ENCODE results near the gene SYVN1.
"Not testable (repeated sequence)": the region's sequence is repeated elsewhere in the genome, so short reads cannot be mapped to it uniquely, and the experiment has no call there.

Gene SYVN1

GRCh38 chr11:65150509-65151299 is 16.4 kb upstream of the SYVN1 start:
- peak in 1 of 2 experiments; percentile 59 for DNase-seq

- DNase-seq, result not testable (repeated sequence)
These were observed 15.8 kb upstream of the SYVN1 start for GRCh38 chr11:65150131-65150508.

- no peak for DNase-seq
These were observed 14.3 kb upstream of the SYVN1 start for GRCh38 chr11:65148657-65149056.

GRCh38 chr11:65147352-65148075 is 13.2 kb upstream of the SYVN1 start:
- DNase-seq, result no peak

- no peak for DNase-seq
These were observed 7.7 kb upstream of the SYVN1 start for GRCh38 chr11:65141896-65142494.

- DNase-seq, result no peak
These were observed 2.3 kb upstream of the SYVN1 start for GRCh38 chr11:65136515-65137096.

- no peak for DNase-seq
These were observed 1.4 kb upstream of the SYVN1 start for GRCh38 chr11:65135633-65136145.

GRCh38 chr11:65134952-65135632 is 773 bp upstream of the SYVN1 start:
- peak; percentile 92 to 95 for DNase-seq

- DNase-seq, result no peak
These were observed 595 bp downstream of the SYVN1 start for GRCh38 chr11:65133724-65134123.

- no peak for DNase-seq
These were observed 1.2 kb downstream of the SYVN1 start for GRCh38 chr11:65132988-65133700.

- no peak for DNase-seq
These were observed 1.9 kb downstream of the SYVN1 start for GRCh38 chr11:65132238-65132987.

GRCh38 chr11:65131895-65132237 is 2.5 kb downstream of the SYVN1 start:
- no peak for DNase-seq

GRCh38 chr11:65131417-65131776 is 2.9 kb downstream of the SYVN1 start:
- DNase-seq, result no peak

GRCh38 chr11:65130631-65131416 is 3.5 kb downstream of the SYVN1 start:
- no peak for DNase-seq

GRCh38 chr11:65129649-65130441 is 4.5 kb downstream of the SYVN1 start:
- DNase-seq, result no peak

- DNase-seq, result no peak
These were observed 5.9 kb downstream of the SYVN1 start for GRCh38 chr11:65128182-65129145.

- DNase-seq, result no peak
These were observed 6.7 kb downstream of the SYVN1 start for GRCh38 chr11:65127473-65128181.

All from NCI-H446 (cell line).